GM18502 (cell line): ENCODE measurements around the gene KCNG4.
"Not testable (repeated sequence)": the region's sequence is repeated elsewhere in the genome, so short reads cannot be mapped to it uniquely, and the experiment has no call there.

Source experiments
- ATAC-seq: cut with Tn5 transposase; IDR thresholded peaks from one replicate; pipeline ENCODE4 v1.9.1; 2021; ENCODE audit warnings: mild to moderate bottlenecking; ENCODE audit not compliant: unreplicated experiment, poor library complexity

KCNG4 gene

DNA sequence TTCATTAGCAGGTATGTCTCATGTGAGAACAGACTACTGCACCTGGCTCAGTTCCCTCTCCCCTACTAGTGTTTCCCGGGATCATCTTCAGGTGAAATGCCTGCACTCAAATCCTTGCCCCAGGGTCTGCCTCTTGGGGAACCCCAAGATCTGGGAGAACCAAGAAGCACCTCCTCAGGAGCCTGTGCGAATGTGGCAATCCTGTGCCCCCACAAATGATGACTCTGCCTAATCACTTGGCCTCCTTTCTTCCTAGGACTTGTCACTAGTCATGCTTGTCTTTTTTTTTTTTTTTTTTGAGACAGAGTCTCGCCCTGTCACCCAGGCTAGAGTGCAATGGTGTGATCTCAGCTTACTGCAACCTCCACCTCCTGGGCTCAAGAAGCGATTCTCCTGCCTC, 27.2 kb downstream of the KCNG4 start:
- no peak for ATAC-seq

- no peak for ATAC-seq
These were observed 27.7 kb downstream of the KCNG4 start for GRCh38 chr16:84212154-84212553.

GRCh38 chr16:84209989-84210388, 29.8 kb downstream of the KCNG4 start:
- no peak for ATAC-seq

DNA sequence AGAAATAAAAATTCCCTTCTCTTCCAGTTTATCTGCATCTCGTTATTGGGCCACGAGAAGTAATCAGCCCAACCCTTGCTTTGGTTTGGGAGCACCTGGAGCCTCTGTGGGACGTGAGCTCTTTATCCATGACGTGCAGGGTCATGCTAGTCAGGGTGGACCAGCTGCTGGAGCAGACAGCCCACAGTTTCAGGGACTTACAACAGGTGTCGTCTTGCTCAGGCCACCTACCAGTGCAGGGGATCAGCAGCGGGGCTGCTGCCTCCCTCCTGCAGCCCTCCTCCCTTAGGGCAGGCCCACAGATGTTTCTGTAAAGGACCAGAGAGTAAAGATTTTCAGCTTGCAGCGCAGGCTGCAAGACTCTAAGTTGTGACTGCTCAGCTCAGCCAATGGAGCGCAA, 31.9 kb downstream of the KCNG4 start:
- no peak for ATAC-seq

DNA sequence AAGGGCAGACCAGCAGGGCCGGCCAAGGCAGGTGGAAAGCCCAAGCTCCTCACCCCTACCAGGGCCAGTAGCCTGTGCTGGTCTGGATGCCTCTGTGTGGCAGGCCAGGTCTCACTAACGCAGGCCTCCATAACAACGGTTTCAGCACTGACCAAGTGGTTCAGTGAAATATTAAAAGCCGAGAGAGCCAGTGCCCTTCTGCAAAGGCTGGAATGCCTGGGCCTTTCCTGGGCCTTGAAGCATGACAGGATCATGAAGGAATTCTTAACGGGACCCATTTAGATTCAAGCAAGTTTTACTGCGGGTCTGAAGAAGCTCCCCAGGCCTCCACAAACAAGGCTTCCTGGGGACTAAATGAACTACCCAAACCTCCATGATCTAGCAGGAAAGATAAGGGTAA, 32.6 kb downstream of the KCNG4 start:
- no peak for ATAC-seq

DNA sequence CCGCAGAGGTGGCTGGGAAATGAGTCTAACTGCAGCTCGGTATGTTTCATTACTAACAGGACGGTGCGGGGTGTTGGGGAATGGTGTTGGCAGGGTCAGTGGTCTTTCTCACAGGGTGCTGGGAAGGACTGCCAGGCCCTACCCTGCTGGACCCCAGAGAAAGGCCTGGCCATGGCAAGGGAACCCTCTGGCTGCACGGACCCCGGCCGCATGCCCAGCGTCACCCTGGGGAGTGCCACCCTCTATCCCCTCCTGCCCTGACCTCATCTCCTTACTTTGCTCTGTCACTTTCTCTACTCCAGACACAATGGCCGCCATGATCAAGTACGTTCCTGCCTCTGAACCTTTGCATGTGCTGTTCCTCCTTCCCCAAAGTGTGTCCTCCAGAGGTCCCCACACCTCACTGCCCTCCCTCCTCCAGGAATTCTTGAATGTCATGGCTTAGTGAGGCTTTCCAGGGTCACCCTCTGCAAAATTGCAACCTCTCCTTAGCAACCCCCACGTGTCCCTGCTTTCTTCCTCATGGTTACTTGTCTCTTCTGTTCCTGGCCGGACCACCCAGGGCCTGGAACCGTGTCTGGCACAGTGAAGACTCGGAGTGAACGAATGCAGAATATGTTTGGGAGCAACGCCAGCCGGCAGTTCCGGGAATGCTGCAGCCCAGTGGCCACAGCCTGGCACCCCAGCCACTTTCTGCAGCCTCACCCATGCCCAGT, 33.7 kb downstream of the KCNG4 start:
- ATAC-seq, result no peak

DNA sequence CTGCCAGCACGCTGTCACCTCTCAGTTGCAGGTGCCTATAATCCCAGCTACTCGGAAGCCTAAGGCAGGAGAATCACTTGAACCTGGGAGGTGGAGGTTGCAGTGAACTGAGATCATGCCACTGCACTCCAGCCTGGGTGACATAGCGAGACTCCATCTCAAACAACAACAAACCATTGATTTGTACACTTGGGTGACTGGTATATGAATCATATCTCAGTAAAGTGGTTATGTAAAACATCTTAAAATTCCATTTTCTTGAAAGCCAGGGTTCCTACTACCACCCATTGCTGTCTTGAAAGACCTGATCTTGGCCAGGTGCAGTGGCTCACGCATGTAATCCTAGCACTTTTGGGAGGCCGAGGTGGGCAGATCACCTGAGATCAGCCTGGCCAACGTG, 34.7 kb downstream of the KCNG4 start:
- not testable (repeated sequence) for ATAC-seq

DNA sequence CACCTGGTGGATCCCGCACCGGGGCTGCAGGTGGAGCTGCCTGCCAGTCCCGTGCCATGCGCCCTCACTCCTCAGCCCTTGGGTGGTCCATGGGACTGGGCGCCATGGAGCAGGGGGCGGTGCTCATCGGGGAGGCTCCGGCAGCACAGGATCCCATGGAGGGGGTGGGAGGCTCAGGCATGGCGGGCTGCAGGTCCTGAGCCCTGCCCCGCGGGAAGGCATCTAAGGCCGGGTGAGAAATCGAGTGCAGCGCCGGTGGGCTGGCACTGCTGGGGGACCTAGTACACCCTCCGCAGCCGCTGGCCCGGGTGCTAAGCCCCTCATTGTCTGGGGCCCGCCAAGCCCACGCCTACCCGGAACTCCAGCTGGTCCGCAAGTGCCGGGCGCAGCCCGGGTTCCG, 35.3 kb downstream of the KCNG4 start:
- ATAC-seq, result not testable (repeated sequence)

GRCh38 chr16:84199861-84200260, 40.0 kb downstream of the KCNG4 start:
- no peak for ATAC-seq

- no peak for ATAC-seq
These were observed 40.7 kb downstream of the KCNG4 start for GRCh38 chr16:84199097-84199496.

DNA sequence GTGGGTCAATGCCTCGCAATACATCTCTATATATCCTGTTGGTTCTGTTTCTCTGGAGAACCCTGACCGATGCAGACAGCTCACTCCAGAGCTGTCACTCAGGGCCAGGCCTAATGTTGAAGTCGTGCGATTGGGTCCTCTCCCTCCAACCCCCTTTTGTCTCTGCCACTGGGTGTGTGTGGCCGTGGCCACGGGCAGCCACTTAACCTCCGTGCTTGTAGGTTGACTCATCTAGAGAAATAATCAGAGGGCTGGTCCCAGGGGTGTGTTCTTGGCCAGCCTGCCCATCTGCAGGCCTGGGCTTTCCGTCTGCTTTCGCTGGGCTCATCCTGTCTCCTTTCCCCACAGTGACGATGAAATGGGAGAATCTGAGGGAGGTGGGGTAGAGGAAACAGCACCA, 41.4 kb downstream of the KCNG4 start:
- no peak for ATAC-seq

DNA sequence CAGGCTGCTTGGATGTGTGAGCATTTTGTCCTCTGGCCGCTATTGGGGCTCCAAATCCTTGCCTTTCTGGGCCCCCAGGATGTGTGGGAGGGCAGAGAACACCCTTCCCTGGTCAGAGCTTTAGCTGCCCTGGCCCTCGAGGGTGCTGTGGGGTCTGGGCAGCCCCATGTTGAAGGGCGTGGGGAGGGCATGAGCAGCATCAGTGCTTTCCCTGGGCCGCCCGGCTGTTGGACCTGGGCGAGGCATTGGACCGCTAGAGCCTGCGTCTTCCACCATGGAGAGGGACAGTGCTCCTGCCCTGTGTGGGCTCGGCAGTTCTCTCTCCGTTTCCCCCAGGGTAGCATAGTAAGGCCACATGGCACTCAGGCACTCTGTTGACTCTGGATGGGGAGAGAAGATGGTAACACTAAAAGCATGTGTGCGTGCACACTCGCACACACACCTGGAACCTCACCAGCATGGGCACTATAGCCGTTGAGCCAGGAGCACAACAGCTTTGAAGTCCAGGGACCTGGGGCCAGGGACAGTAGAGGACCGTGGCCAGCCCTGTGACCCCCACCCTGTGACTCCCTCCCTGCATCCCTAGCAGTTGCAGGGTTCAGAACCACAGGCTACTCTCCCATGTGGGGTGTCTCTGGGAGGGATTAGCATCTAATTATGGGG, 42.2 kb downstream of the KCNG4 start:
- ATAC-seq, result no peak

GRCh38 chr16:84196727-84197394, 43.0 kb downstream of the KCNG4 start:
- ATAC-seq, result no peak

GRCh38 chr16:84196101-84196500, 43.7 kb downstream of the KCNG4 start:
- no peak for ATAC-seq

- no peak for ATAC-seq
These were observed 44.4 kb downstream of the KCNG4 start for GRCh38 chr16:84195201-84196093.

GRCh38 chr16:84194470-84195200, 45.2 kb downstream of the KCNG4 start:
- ATAC-seq, result peak; percentile 57

GRCh38 chr16:84194018-84194417, 45.8 kb downstream of the KCNG4 start:
- ATAC-seq, result no peak

DNA sequence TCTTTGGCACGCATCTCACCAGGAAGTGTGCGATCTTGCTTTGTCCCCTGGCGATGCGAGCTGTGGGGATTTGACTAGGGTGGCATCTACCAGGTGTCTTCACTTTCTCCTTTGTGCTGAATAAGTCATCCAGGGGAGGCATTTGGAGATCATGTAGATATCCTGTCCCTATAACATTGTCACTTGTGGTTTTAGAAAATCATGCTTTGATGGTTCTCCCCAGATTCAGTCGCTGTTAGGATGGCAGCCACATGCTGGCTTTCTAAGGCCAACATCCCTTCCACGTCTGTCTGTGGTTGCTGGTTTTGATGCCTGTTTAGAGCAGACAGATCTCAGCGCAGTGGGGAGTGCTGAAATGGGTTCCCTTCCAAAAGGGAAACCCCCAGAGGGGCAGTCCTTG, 46.3 kb downstream of the KCNG4 start:
- no peak for ATAC-seq

DNA sequence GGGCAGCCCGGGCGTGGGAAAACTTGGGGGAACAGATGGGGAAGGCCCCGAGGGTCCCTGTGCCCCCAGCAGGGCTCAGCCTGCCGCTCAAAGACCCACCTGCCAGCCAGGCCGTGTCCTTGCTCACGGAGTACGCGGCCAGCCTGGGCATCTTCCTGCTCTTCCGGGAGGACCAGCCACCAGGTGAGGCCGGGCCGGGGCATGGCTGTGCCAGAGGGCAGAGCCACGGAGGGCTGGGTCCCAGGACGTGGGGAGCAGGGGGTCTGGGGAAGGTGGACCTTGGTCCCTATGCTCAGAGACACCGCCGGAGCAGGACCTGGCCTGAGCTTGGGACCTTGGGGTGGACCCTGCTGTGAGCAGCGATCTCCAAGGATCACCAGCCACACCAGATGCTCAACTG, 48.3 kb downstream of the KCNG4 start:
- no peak for ATAC-seq
